HL-60 (cell line): ENCODE measurements around the gene PSMC5.
A peak's percentile ranks its signal among the peaks of the same experiment; 100 is the strongest.

Experiments
- DNase-seq, 2 experiments: peaks; one replicate each; pipeline ENCODE4 v3.0.0-alpha.2; 2010 to 2020; ENCODE audit warnings: low read depth in 1 of 2, low spot score in 1 of 2
- H3K27ac ChIP-seq: fragments of 250-450 bp; sonication (Bioruptor Pico); replicated peaks from 2 replicates; pipeline ENCODE4 v1.5.1; 2020; ENCODE audit warnings: mild to moderate bottlenecking, moderate library complexity
- H3K27me3 ChIP-seq: fragments of 250-450 bp; sonication (Bioruptor Pico); 2 replicates; pipeline ENCODE4 v1.5.1; 2021; ENCODE audit warnings: mild to moderate bottlenecking, moderate library complexity; ENCODE audit not compliant: insufficient read depth, poor library complexity, severe bottlenecking
- H3K4me3 ChIP-seq: replicated peaks from 2 replicates; pipeline ENCODE4 v1.5.1; 2011; ENCODE audit warnings: mild to moderate bottlenecking, control low read depth, low read length; ENCODE audit not compliant: insufficient read depth
- CTCF ChIP-seq: IDR thresholded peaks from one replicate; pipeline ENCODE4 v1.5.1; 2011; ENCODE audit warnings: low read length, control low read depth, inconsistent platforms; ENCODE audit not compliant: insufficient read depth
- GABPA ChIP-seq: IDR thresholded peaks from 2 replicates; pipeline ENCODE4 v1.6.1; 2012; ENCODE audit warnings: low read depth
- POLR2AphosphoS5 ChIP-seq: IDR thresholded peaks from 2 replicates; pipeline ENCODE4 v1.6.1; 2012; ENCODE audit warnings: low read depth
- REST ChIP-seq: IDR thresholded peaks from 2 replicates; pipeline ENCODE4 v1.6.1; 2012; ENCODE audit warnings: low read depth; ENCODE audit not compliant: insufficient replicate concordance
- SPI1 ChIP-seq: IDR thresholded peaks from 2 replicates; pipeline ENCODE4 v1.6.1; 2012; ENCODE audit warnings: low read depth, mild to moderate bottlenecking, borderline replicate concordance

PSMC5 gene

GRCh38 chr17:63827801-63828221, 580 bp downstream of the PSMC5 start:
- Histone ChIP-seq H3K27me3 (no peaks in the 10 kb centered on the region), H3K27ac (peak overlapping the region; percentile 98), H3K4me3 (peak overlapping the region; percentile 91)
- no peak for DNase-seq
- TF ChIP-seq GABPA (no peak), REST (no peak), POLR2AphosphoS5 (no peak), CTCF (no peak), SPI1 (no peak)

- Histone ChIP-seq H3K27me3 (no peaks in the 10 kb centered on the region), H3K27ac (no peak overlapping the region), H3K4me3 (no peak overlapping the region)
- no peak for DNase-seq
- TF ChIP-seq CTCF (no peak), SPI1 (no peak), GABPA (no peak), POLR2AphosphoS5 (no peak), REST (no peak)
Measured at GRCh38 chr17:63828936-63829335, 1.7 kb downstream of the PSMC5 start.

GRCh38 chr17:63830278-63830677, 3.0 kb downstream of the PSMC5 start:
- DNase-seq: no peak
- no peak overlapping the region for H3K27ac ChIP-seq
- no peaks in the 10 kb centered on the region for H3K27me3 ChIP-seq
- no peak overlapping the region for H3K4me3 ChIP-seq
- TF ChIP-seq REST (no peak), GABPA (no peak), CTCF (no peak), POLR2AphosphoS5 (no peak), SPI1 (no peak)
